Endothelial cell of hepatic sinusoid (primary cell): Measurements from ENCODE around the gene GSS.

Source experiments
- in situ Hi-C: cut with HindIII; loops from 2 replicates; pipeline ENCODE4 v1.10.0; 2017; ENCODE audit warnings: low sequenced_read_pairs

The GSS gene

GRCh38 chr20:34994509-34995131 is 39.0 kb upstream of the GSS start:
- in situ Hi-C loops: no loop called here

- in situ Hi-C loops: no loop called here
Measured at GRCh38 chr20:34993941-34994508, 38.4 kb upstream of the GSS start.

- in situ Hi-C loops: no loop called here
Measured at GRCh38 chr20:34992751-34993417, 37.3 kb upstream of the GSS start.

GRCh38 chr20:34990661-34991214 is 35.1 kb upstream of the GSS start:
- in situ Hi-C loops: no loop called here

GRCh38 chr20:34990231-34990630 is 34.6 kb upstream of the GSS start:
- in situ Hi-C loops: no loop called here

- in situ Hi-C loops: no loop called here
Measured at GRCh38 chr20:34989670-34990069, 34.1 kb upstream of the GSS start.

- in situ Hi-C loops: no loop called here
Measured at GRCh38 chr20:34989118-34989517, 33.5 kb upstream of the GSS start.

- in situ Hi-C loops: no loop called here
Measured at GRCh38 chr20:34988191-34988540, 32.6 kb upstream of the GSS start.

GRCh38 chr20:34987288-34988190 is 31.9 kb upstream of the GSS start:
- in situ Hi-C loops: no loop called here

GRCh38 chr20:34986311-34987287 is 31.0 kb upstream of the GSS start:
- in situ Hi-C loops: no loop called here

GRCh38 chr20:34985461-34986310 is 30.1 kb upstream of the GSS start:
- in situ Hi-C loops: no loop called here

- in situ Hi-C loops: no loop called here
Measured at GRCh38 chr20:34984756-34985261, 29.2 kb upstream of the GSS start.

GRCh38 chr20:34983995-34984735 is 28.6 kb upstream of the GSS start:
- in situ Hi-C loops: no loop called here

- in situ Hi-C loops: no loop called here
Measured at GRCh38 chr20:34983089-34983820, 27.6 kb upstream of the GSS start.

- in situ Hi-C loops: no loop called here
Measured at GRCh38 chr20:34982270-34983088, 26.9 kb upstream of the GSS start.

- in situ Hi-C loops: no loop called here
Measured at GRCh38 chr20:34980543-34981233, 25.1 kb upstream of the GSS start.
